ENCODE results near the gene FGF11. TPM values are rescaled to one million over a fixed set of nuclear protein-coding genes. Genes with fewer than 3 reads are reported as not detected.

The FGF11 gene
- total and polyA plus RNA-seq, 2 of the 13 experiments (the other 11 are each of a cell fraction or from before 2014, with no cell fraction given), result 0.20 to 7.6 TPM

DNA sequence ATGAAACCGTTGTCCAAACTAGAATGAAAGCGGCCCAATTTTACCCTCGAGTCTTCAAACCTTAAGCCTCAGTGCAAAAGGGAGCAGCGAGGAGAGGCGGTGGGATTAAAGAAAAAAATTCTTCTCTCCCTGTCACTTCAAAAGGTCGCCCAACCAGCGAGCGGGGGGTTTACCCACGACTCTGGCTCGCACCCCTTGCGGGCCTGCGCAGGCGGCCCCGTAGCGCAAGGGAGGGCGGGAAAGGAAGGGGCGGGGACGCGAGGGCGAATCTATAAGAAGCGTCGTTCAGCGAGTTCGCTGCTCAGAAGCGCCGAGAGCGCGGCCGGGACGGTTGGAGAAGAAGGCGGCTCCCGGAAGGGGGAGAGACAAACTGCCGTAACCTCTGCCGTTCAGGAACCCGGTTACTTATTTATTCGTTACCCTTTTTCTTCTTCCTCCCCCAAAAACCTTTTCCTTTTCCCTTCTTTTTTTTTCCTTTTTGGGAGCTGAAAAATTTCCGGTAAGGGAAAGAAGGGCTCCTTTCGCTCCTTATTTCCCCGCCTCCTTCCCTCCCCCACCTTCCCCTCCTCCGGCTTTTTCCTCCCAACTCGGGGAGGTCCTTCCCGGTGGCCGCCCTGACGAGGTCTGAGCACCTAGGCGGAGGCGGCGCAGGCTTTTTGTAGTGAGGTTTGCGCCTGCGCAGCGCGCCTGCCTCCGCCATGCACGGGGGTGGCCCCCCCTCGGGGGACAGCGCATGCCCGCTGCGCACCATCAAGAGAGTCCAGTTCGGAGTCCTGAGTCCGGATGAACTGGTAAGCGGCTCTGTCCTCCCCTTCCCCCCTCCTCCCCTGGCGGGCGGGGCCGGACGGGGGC lies 45.0 kb downstream of the FGF11 start, which contains the start of gene POLR2A (continued):
- peak; percentile 45; the same call in 1 of the 2 replicates for TF ChIP-seq ZNF253 (CRISPR knock-in tag; IDR thresholded peaks at IDR 0.05; ENCODE audit: borderline replicate concordance)
- TF ChIP-seq HIVEP1 (CRISPR knock-in tag; IDR thresholded peaks at IDR 0.05), result peak; percentile 21; the same call in 1 of the 2 replicates
- TF ChIP-seq, protein P1, sequence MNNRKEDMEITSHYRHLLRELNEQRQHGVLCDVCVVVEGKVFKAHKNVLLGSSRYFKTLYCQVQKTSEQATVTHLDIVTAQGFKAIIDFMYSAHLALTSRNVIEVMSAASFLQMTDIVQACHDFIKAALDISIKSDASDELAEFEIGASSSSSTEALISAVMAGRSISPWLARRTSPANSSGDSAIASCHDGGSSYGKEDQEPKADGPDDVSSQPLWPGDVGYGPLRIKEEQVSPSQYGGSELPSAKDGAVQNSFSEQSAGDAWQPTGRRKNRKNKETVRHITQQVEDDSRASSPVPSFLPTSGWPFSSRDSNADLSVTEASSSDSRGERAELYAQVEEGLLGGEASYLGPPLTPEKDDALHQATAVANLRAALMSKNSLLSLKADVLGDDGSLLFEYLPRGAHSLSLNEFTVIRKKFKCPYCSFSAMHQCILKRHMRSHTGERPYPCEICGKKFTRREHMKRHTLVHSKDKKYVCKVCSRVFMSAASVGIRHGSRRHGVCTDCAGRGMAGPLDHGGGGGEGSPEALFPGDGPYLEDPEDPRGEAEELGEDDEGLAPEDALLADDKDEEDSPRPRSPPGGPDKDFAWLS (CRISPR knock-in tag; IDR thresholded peaks at IDR 0.05; ENCODE audit: borderline replicate concordance), result 0 out of 2 replicates have a peak, but pooled peaks have one; percentile 14
- peak; percentile 20; the same call in 1 of the 2 replicates for TF ChIP-seq ZBTB7A (CRISPR knock-in tag; IDR thresholded peaks at IDR 0.05)
- peak; percentile 63 for TF ChIP-seq RXRA (CRISPR knock-in tag; IDR thresholded peaks at IDR 0.05)
- TF ChIP-seq, protein P2, sequence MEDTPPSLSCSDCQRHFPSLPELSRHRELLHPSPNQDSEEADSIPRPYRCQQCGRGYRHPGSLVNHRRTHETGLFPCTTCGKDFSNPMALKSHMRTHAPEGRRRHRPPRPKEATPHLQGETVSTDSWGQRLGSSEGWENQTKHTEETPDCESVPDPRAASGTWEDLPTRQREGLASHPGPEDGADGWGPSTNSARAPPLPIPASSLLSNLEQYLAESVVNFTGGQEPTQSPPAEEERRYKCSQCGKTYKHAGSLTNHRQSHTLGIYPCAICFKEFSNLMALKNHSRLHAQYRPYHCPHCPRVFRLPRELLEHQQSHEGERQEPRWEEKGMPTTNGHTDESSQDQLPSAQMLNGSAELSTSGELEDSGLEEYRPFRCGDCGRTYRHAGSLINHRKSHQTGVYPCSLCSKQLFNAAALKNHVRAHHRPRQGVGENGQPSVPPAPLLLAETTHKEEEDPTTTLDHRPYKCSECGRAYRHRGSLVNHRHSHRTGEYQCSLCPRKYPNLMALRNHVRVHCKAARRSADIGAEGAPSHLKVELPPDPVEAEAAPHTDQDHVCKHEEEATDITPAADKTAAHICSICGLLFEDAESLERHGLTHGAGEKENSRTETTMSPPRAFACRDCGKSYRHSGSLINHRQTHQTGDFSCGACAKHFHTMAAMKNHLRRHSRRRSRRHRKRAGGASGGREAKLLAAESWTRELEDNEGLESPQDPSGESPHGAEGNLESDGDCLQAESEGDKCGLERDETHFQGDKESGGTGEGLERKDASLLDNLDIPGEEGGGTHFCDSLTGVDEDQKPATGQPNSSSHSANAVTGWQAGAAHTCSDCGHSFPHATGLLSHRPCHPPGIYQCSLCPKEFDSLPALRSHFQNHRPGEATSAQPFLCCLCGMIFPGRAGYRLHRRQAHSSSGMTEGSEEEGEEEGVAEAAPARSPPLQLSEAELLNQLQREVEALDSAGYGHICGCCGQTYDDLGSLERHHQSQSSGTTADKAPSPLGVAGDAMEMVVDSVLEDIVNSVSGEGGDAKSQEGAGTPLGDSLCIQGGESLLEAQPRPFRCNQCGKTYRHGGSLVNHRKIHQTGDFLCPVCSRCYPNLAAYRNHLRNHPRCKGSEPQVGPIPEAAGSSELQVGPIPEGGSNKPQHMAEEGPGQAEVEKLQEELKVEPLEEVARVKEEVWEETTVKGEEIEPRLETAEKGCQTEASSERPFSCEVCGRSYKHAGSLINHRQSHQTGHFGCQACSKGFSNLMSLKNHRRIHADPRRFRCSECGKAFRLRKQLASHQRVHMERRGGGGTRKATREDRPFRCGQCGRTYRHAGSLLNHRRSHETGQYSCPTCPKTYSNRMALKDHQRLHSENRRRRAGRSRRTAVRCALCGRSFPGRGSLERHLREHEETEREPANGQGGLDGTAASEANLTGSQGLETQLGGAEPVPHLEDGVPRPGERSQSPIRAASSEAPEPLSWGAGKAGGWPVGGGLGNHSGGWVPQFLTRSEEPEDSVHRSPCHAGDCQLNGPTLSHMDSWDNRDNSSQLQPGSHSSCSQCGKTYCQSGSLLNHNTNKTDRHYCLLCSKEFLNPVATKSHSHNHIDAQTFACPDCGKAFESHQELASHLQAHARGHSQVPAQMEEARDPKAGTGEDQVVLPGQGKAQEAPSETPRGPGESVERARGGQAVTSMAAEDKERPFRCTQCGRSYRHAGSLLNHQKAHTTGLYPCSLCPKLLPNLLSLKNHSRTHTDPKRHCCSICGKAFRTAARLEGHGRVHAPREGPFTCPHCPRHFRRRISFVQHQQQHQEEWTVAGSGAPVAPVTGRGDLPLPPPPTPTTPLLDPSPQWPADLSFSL (CRISPR knock-in tag; IDR thresholded peaks at IDR 0.05), result no peak
- TF ChIP-seq, protein P3, sequence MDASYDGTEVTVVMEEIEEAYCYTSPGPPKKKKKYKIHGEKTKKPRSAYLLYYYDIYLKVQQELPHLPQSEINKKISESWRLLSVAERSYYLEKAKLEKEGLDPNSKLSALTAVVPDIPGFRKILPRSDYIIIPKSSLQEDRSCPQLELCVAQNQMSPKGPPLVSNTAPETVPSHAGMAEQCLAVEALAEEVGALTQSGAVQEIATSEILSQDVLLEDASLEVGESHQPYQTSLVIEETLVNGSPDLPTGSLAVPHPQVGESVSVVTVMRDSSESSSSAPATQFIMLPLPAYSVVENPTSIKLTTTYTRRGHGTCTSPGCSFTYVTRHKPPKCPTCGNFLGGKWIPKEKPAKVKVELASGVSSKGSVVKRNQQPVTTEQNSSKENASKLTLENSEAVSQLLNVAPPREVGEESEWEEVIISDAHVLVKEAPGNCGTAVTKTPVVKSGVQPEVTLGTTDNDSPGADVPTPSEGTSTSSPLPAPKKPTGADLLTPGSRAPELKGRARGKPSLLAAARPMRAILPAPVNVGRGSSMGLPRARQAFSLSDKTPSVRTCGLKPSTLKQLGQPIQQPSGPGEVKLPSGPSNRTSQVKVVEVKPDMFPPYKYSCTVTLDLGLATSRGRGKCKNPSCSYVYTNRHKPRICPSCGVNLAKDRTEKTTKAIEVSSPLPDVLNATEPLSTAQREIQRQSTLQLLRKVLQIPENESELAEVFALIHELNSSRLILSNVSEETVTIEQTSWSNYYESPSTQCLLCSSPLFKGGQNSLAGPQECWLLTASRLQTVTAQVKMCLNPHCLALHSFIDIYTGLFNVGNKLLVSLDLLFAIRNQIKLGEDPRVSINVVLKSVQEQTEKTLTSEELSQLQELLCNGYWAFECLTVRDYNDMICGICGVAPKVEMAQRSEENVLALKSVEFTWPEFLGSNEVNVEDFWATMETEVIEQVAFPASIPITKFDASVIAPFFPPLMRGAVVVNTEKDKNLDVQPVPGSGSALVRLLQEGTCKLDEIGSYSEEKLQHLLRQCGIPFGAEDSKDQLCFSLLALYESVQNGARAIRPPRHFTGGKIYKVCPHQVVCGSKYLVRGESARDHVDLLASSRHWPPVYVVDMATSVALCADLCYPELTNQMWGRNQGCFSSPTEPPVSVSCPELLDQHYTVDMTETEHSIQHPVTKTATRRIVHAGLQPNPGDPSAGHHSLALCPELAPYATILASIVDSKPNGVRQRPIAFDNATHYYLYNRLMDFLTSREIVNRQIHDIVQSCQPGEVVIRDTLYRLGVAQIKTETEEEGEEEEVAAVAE (CRISPR knock-in tag; IDR thresholded peaks at IDR 0.05; ENCODE audit: borderline replicate concordance), result peak; percentile 66
- TF ChIP-seq, protein P4, sequence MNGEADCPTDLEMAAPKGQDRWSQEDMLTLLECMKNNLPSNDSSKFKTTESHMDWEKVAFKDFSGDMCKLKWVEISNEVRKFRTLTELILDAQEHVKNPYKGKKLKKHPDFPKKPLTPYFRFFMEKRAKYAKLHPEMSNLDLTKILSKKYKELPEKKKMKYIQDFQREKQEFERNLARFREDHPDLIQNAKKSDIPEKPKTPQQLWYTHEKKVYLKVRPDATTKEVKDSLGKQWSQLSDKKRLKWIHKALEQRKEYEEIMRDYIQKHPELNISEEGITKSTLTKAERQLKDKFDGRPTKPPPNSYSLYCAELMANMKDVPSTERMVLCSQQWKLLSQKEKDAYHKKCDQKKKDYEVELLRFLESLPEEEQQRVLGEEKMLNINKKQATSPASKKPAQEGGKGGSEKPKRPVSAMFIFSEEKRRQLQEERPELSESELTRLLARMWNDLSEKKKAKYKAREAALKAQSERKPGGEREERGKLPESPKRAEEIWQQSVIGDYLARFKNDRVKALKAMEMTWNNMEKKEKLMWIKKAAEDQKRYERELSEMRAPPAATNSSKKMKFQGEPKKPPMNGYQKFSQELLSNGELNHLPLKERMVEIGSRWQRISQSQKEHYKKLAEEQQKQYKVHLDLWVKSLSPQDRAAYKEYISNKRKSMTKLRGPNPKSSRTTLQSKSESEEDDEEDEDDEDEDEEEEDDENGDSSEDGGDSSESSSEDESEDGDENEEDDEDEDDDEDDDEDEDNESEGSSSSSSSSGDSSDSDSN (CRISPR knock-in tag; IDR thresholded peaks at IDR 0.05), result no peak; the same call in 1 of the 2 replicates
- peak; percentile 85 for TF ChIP-seq ZNF563 (CRISPR knock-in tag; IDR thresholded peaks at IDR 0.05)
- TF ChIP-seq ELF1 (CRISPR knock-in tag; IDR thresholded peaks at IDR 0.05), result peak; percentile 54
- no peak; the same call in none of the 2 replicates for TF ChIP-seq ZBTB7B (CRISPR knock-in tag; IDR thresholded peaks at IDR 0.05)

Measured in HepG2 (cell line).